Right lobe of liver (tissue), 4 donors: ENCODE measurements around the gene MAP3K19.

ENCODE experiments used
- POLR2A ChIP-seq: fragments of 450-650 bp; IDR thresholded peaks from one replicate; pipeline ENCODE4 v1.6.1; 2017; ENCODE audit warnings: antibody characterized with exemption, mild to moderate bottlenecking
- TF ChIP-seq, protein P1 (sequence below), 4 donors: fragments of 200-600 bp in 3 of 4; fragments of 450-650 bp in 1 of 4; IDR thresholded peaks; one replicate each; pipeline versions ENCODE4 v1.5.1 to v1.8.0; 2016 to 2022; ENCODE audit warnings: antibody characterized with exemption in 4 of 4, mild to moderate bottlenecking in 2 of 4
- donor health status: DM: no; HTN: no; CAD: no.
- donor health status: DM: no; HTN: no; CAD: no.
- donor health status: DM: no; HTN: yes; CAD: no.

DNA sequence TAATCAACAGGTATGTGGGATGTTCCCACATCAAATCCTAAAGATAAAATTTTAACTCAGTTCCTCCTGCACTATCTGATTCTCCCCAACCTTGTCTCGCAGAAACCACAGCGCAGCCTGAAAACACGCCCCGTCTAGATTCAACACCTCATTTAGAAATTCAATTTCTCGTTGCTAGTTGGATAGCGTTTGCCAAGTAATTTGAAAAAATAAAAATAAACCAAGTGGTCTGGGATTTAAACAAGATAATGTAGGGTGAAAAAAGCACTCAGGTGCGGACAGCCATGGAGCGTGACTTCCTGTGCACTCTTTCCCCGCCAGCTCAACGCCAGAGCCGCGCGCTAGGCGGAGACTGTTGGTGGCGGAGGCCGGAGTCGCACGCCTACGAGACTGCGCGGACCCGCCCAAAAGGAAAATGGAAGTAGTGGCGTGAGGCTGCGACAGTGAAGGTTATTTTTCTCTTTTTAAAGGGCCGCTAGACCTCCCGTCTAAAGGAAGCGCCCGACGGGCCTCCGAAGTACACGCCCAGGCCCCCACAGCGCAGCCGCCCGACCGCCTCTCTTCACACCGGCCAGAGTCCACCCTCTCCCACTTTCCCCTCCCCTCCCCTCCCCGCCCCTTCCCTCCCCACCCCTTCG, 129.2 kb downstream of the MAP3K19 start:
- TF ChIP-seq, protein P1, sequence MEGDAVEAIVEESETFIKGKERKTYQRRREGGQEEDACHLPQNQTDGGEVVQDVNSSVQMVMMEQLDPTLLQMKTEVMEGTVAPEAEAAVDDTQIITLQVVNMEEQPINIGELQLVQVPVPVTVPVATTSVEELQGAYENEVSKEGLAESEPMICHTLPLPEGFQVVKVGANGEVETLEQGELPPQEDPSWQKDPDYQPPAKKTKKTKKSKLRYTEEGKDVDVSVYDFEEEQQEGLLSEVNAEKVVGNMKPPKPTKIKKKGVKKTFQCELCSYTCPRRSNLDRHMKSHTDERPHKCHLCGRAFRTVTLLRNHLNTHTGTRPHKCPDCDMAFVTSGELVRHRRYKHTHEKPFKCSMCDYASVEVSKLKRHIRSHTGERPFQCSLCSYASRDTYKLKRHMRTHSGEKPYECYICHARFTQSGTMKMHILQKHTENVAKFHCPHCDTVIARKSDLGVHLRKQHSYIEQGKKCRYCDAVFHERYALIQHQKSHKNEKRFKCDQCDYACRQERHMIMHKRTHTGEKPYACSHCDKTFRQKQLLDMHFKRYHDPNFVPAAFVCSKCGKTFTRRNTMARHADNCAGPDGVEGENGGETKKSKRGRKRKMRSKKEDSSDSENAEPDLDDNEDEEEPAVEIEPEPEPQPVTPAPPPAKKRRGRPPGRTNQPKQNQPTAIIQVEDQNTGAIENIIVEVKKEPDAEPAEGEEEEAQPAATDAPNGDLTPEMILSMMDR (IDR thresholded peaks at IDR 0.05) = peak; percentile 22 to 41 (median 32)
- TF ChIP-seq POLR2A = peak; percentile 97
